BLaER1 treated with 17β-estradiol and CSF1 and Interleukin-3, amounts not matched to agents 10 nM and 100 nM (cell line): ENCODE results near the gene NME5.
"Not testable (repeated sequence)": the region's sequence is repeated elsewhere in the genome, so short reads cannot be mapped to it uniquely, and the experiment has no call there.

Source experiments
- H3K27ac ChIP-seq, 11 experiments: shearing (Covaris generic); formaldehyde crosslinking; 2 replicates each; pipeline ENCODE4 v1.8.1; 2022
- H3K27me3 ChIP-seq, 11 experiments: shearing (Covaris generic); formaldehyde crosslinking; 2 replicates each; pipeline ENCODE4 v1.8.1; 2022
- H3K36me3 ChIP-seq, 11 experiments: shearing (Covaris generic); formaldehyde crosslinking; 2 replicates each; pipeline ENCODE4 v1.8.1; 2022
- H3K4me1 ChIP-seq, 10 experiments: shearing (Covaris generic); formaldehyde crosslinking; 2 replicates each; pipeline ENCODE4 v1.8.1; 2022
- H3K4me2 ChIP-seq, 11 experiments: shearing (Covaris generic); formaldehyde crosslinking; 2 replicates each; pipeline ENCODE4 v1.8.1; 2022
- H3K4me3 ChIP-seq, 10 experiments: shearing (Covaris generic); formaldehyde crosslinking; 2 replicates each; pipeline ENCODE4 v1.8.1; 2022
- H3K9ac ChIP-seq, 11 experiments: shearing (Covaris generic); formaldehyde crosslinking; 2 replicates each; pipeline ENCODE4 v1.8.1; 2022
- H3K9me3 ChIP-seq, 11 experiments: shearing (Covaris generic); formaldehyde crosslinking; replicated peaks in 1 of 11; 2 replicates each; pipeline ENCODE4 v1.8.1; 2022
- H4K20me1 ChIP-seq, 11 experiments: shearing (Covaris generic); formaldehyde crosslinking; 2 replicates each; pipeline ENCODE4 v1.8.1; 2022
- Cebpa-rat ChIP-seq, 11 experiments: shearing (Covaris generic); IDR thresholded peaks; 2 replicates each; pipeline ENCODE4 v1.8.1; 2022

The NME5 gene

GRCh38 chr5:138149530-138149929 lies 10.3 kb upstream of the NME5 start:
- Histone ChIP-seq H3K36me3 (no peaks in the 10 kb centered on the region), H3K27me3 (no peaks in the 10 kb centered on the region), H3K9ac (no peak overlapping the region), H3K4me3 (no peak overlapping the region), H3K4me1 (peaks cover 0 to 10% (median 2%) of the 10 kb centered on the region in 10 experiments; a peak in 9 of 20 replicates), H3K27ac (no peak overlapping the region), H3K4me2 (no peak overlapping the region), H3K9me3 (no peaks in the 10 kb centered on the region), H4K20me1 (no peaks in the 10 kb centered on the region; a peak in 1 of 22 replicates)
- TF ChIP-seq Cebpa-rat (IDR thresholded peaks at IDR 0.05), result no peak

GRCh38 chr5:138148811-138149210 lies 9.6 kb upstream of the NME5 start:
- peaks cover 0 to 2% (median 0%) of the 10 kb centered on the region in 11 experiments; a peak in 1 of 22 replicates for H3K36me3 ChIP-seq
- H4K20me1 ChIP-seq, result no peaks in the 10 kb centered on the region; a peak in 1 of 22 replicates
- no peak overlapping the region for H3K27ac ChIP-seq

GRCh38 chr5:138143578-138143977 lies 4.3 kb upstream of the NME5 start:
- H3K4me1 ChIP-seq, result peaks cover 10 to 17% (median 13%) of the 10 kb centered on the region in 10 experiments
- H3K9me3 ChIP-seq, result peaks cover 0 to 12% (median 10%) of the 10 kb centered on the region in 11 experiments; a peak in 12 of 22 replicates
- H3K9ac ChIP-seq, H3K4me3 ChIP-seq, H3K36me3 ChIP-seq, H3K27ac ChIP-seq, H4K20me1 ChIP-seq: not testable (repeated sequence)
- H3K27me3 ChIP-seq, result peaks cover 0 to 32% (median 0%) of the 10 kb centered on the region in 11 experiments; a peak in 5 of 22 replicates
- H3K4me2 ChIP-seq, result peak overlapping the region in 1 of 11 experiments; percentile 15; a peak in 1 of 22 replicates

More at GRCh38 chr5:138148811-138149210, 9.6 kb upstream of the NME5 start:
- H3K4me2 ChIP-seq, result peak overlapping the region in 4 of 11 experiments; percentile 12 to 57 (median 48); a peak in 7 of 22 replicates
- peaks cover 0 to 10% (median 5%) of the 10 kb centered on the region in 10 experiments; a peak in 11 of 20 replicates for H3K4me1 ChIP-seq
- no peaks in the 10 kb centered on the region for H3K27me3 ChIP-seq
- H3K9ac ChIP-seq, result no peak overlapping the region
- peaks cover 0 to 3% (median 2%) of the 10 kb centered on the region in 11 experiments; a peak in 11 of 22 replicates for H3K9me3 ChIP-seq
- no peak overlapping the region for H3K4me3 ChIP-seq
- TF ChIP-seq Cebpa-rat (IDR thresholded peaks at IDR 0.05), result no peak

- Histone ChIP-seq H3K4me2 (no peak overlapping the region), H3K9me3 (peaks cover 0 to 12% (median 10%) of the 10 kb centered on the region in 11 experiments; a peak in 12 of 22 replicates), H3K4me3 (no peak overlapping the region), H3K27me3 (peaks cover 0 to 43% (median 0%) of the 10 kb centered on the region in 11 experiments; a peak in 5 of 22 replicates), H3K27ac (no peak overlapping the region), H3K36me3 (peaks cover 0 to 7% (median 0%) of the 10 kb centered on the region in 11 experiments; a peak in 1 of 22 replicates), H3K4me1 (peaks cover 9 to 19% (median 12%) of the 10 kb centered on the region in 10 experiments; a peak in 19 of 20 replicates), H3K9ac (no peak overlapping the region), H4K20me1 (no peaks in the 10 kb centered on the region)
- no peak for TF ChIP-seq Cebpa-rat (IDR thresholded peaks at IDR 0.05)
Observed at GRCh38 chr5:138141734-138142133, 2.5 kb upstream of the NME5 start.

- H3K4me1 ChIP-seq, result peaks cover 9 to 19% (median 12%) of the 10 kb centered on the region in 10 experiments; a peak in 19 of 20 replicates
- no peak overlapping the region for H3K9ac ChIP-seq
- no peaks in the 10 kb centered on the region for H4K20me1 ChIP-seq
- H3K4me3 ChIP-seq, result no peak overlapping the region
- no peak overlapping the region for H3K27ac ChIP-seq
- peaks cover 0 to 7% (median 0%) of the 10 kb centered on the region in 11 experiments; a peak in 1 of 22 replicates for H3K36me3 ChIP-seq
- no peak for TF ChIP-seq Cebpa-rat (IDR thresholded peaks at IDR 0.05)
- peaks cover 0 to 43% (median 0%) of the 10 kb centered on the region in 11 experiments; a peak in 5 of 22 replicates for H3K27me3 ChIP-seq
- peaks cover 0 to 12% (median 10%) of the 10 kb centered on the region in 11 experiments; a peak in 12 of 22 replicates for H3K9me3 ChIP-seq
- H3K4me2 ChIP-seq, result peak overlapping the region in 4 of 11 experiments; percentile 61 to 90 (median 79); a peak in 3 of 22 replicates
Observed at GRCh38 chr5:138140268-138140667, 1.0 kb upstream of the NME5 start.

- Histone ChIP-seq H3K36me3 (peaks cover 0 to 7% (median 0%) of the 10 kb centered on the region in 11 experiments; a peak in 1 of 22 replicates), H3K4me3 (peak overlapping the region in 2 of 10 experiments; percentile 50 to 61; a peak in 2 of 20 replicates), H3K9me3 (peaks cover 0 to 12% (median 10%) of the 10 kb centered on the region in 11 experiments; a peak in 12 of 22 replicates), H3K4me2 (peak overlapping the region; percentile 61 to 90 (median 84)), H3K9ac (no peak overlapping the region), H3K27me3 (peaks cover 0 to 43% (median 0%) of the 10 kb centered on the region in 11 experiments; a peak in 5 of 22 replicates), H4K20me1 (no peaks in the 10 kb centered on the region), H3K27ac (no peak overlapping the region), H3K4me1 (peaks cover 9 to 19% (median 12%) of the 10 kb centered on the region in 10 experiments; a peak in 19 of 20 replicates)
- TF ChIP-seq Cebpa-rat (IDR thresholded peaks at IDR 0.05), result no peak
Observed at GRCh38 chr5:138139781-138140090, 508 bp upstream of the NME5 start.

GRCh38 chr5:138132543-138132942 lies 6.7 kb downstream of the NME5 start:
- no peak overlapping the region for H3K27ac ChIP-seq
- no peak for TF ChIP-seq Cebpa-rat (IDR thresholded peaks at IDR 0.05)
- 0 out of 22 replicates have a peak, but pooled peaks cover 0 to under 1% (median 0%) of the 10 kb centered on the region in 11 experiments for H3K27me3 ChIP-seq
- H3K4me2 ChIP-seq, result no peak overlapping the region
- no peaks in the 10 kb centered on the region for H3K9me3 ChIP-seq
- no peaks in the 10 kb centered on the region for H4K20me1 ChIP-seq
- H3K4me3 ChIP-seq, result no peak overlapping the region
- peaks cover 0 to 11% (median 4%) of the 10 kb centered on the region in 10 experiments; a peak in 5 of 20 replicates for H3K4me1 ChIP-seq
- H3K9ac ChIP-seq, result no peak overlapping the region
- no peaks in the 10 kb centered on the region for H3K36me3 ChIP-seq

GRCh38 chr5:138129347-138129746 lies 9.9 kb downstream of the NME5 start:
- no peak overlapping the region for H3K4me2 ChIP-seq
- no peak for TF ChIP-seq Cebpa-rat (IDR thresholded peaks at IDR 0.05)
- no peak overlapping the region for H3K27ac ChIP-seq
- H3K9ac ChIP-seq, result no peak overlapping the region
- H3K36me3 ChIP-seq, result no peaks in the 10 kb centered on the region
- peaks cover 0 to 11% (median 4%) of the 10 kb centered on the region in 10 experiments; a peak in 5 of 20 replicates for H3K4me1 ChIP-seq
- no peaks in the 10 kb centered on the region for H3K9me3 ChIP-seq
- H3K27me3 ChIP-seq, result no peaks in the 10 kb centered on the region
- H3K4me3 ChIP-seq, result no peak overlapping the region
- no peaks in the 10 kb centered on the region for H4K20me1 ChIP-seq

- peaks cover 0 to 11% (median 4%) of the 10 kb centered on the region in 10 experiments; a peak in 5 of 20 replicates for H3K4me1 ChIP-seq
- no peak overlapping the region for H3K4me3 ChIP-seq
- H3K27ac ChIP-seq, result no peak overlapping the region
- no peaks in the 10 kb centered on the region for H3K36me3 ChIP-seq
- peak overlapping the region in 4 of 11 experiments; percentile 20 to 38 (median 28); a peak in 8 of 22 replicates for H3K4me2 ChIP-seq
- no peaks in the 10 kb centered on the region for H3K27me3 ChIP-seq
- H3K9me3 ChIP-seq, result no peaks in the 10 kb centered on the region
- H4K20me1 ChIP-seq, result no peaks in the 10 kb centered on the region
- TF ChIP-seq Cebpa-rat (IDR thresholded peaks at IDR 0.05), result no peak
- no peak overlapping the region for H3K9ac ChIP-seq
Observed at GRCh38 chr5:138128334-138128733, 10.9 kb downstream of the NME5 start.
